GM23338 (cell line): ENCODE results near the gene RBM24.

Experiments used
- CREB1 ChIP-seq: fragments of 250-450 bp; sonication (Bioruptor Pico); IDR thresholded peaks from 2 replicates; pipeline ENCODE4 v1.5.0; 2020; ENCODE audit warnings: low read depth, mild to moderate bottlenecking, moderate library complexity
- EZH2phosphoT487 ChIP-seq: fragments of 200-600 bp; sonication (generic); IDR thresholded peaks from one replicate; pipeline ENCODE4 v1.8.1; 2018; ENCODE audit warnings: antibody characterized with exemption; ENCODE audit not compliant: unreplicated experiment
- JUNB ChIP-seq: IDR thresholded peaks from one replicate; pipeline ENCODE4 v1.6.1; 2016; ENCODE audit warnings: antibody characterized with exemption; ENCODE audit not compliant: unreplicated experiment
- TF ChIP-seq, protein P1 (sequence below), 2 experiments: fragments of 200-600 bp in 1 of 2; sonication (generic) in 1 of 2; conservative IDR thresholded peaks; 2 replicates each; pipeline versions ENCODE4 v1.5.1 to v1.6.1; 2016 to 2017; ENCODE audit warnings: antibody characterized with exemption in 2 of 2, low read depth in 2 of 2, mild to moderate bottlenecking in 2 of 2, moderate library complexity in 1 of 2
- TF ChIP-seq, protein P2 (sequence below): IDR thresholded peaks from one replicate; pipeline ENCODE4 v1.6.1; 2018; ENCODE audit warnings: antibody characterized with exemption; ENCODE audit not compliant: unreplicated experiment

DNA sequence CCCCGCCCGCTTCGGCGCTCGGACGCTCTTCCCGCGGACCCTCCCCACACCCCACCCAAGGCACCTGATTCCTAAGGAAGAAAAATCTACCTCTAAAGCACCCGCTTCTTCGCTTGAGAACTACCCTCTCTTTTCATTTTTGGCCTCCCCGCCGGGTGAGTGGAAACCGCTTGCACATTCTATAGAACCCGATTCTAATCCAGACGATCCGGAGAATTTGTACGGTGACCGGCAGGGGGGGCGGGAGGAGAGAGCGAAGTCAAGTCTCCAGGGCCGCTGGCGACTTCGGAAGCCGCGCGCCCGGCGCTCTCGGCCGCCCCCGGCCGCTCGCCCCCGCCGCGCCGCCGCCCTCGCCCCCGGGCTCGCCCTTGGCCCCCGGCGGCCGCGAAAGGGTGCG, at the start of gene RBM24:
- TF ChIP-seq JUNB (no peak), EZH2phosphoT487 (no peak), CREB1 (CRISPR knock-in tag) (no peak)
- TF ChIP-seq, protein P1, sequence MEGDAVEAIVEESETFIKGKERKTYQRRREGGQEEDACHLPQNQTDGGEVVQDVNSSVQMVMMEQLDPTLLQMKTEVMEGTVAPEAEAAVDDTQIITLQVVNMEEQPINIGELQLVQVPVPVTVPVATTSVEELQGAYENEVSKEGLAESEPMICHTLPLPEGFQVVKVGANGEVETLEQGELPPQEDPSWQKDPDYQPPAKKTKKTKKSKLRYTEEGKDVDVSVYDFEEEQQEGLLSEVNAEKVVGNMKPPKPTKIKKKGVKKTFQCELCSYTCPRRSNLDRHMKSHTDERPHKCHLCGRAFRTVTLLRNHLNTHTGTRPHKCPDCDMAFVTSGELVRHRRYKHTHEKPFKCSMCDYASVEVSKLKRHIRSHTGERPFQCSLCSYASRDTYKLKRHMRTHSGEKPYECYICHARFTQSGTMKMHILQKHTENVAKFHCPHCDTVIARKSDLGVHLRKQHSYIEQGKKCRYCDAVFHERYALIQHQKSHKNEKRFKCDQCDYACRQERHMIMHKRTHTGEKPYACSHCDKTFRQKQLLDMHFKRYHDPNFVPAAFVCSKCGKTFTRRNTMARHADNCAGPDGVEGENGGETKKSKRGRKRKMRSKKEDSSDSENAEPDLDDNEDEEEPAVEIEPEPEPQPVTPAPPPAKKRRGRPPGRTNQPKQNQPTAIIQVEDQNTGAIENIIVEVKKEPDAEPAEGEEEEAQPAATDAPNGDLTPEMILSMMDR (conservative IDR thresholded peaks at IDR 0.05; ENCODE audit: low read depth in 2 of 2), result peak; percentile 14 to 35; a peak in 2 of 4 replicates
- TF ChIP-seq, protein P2, sequence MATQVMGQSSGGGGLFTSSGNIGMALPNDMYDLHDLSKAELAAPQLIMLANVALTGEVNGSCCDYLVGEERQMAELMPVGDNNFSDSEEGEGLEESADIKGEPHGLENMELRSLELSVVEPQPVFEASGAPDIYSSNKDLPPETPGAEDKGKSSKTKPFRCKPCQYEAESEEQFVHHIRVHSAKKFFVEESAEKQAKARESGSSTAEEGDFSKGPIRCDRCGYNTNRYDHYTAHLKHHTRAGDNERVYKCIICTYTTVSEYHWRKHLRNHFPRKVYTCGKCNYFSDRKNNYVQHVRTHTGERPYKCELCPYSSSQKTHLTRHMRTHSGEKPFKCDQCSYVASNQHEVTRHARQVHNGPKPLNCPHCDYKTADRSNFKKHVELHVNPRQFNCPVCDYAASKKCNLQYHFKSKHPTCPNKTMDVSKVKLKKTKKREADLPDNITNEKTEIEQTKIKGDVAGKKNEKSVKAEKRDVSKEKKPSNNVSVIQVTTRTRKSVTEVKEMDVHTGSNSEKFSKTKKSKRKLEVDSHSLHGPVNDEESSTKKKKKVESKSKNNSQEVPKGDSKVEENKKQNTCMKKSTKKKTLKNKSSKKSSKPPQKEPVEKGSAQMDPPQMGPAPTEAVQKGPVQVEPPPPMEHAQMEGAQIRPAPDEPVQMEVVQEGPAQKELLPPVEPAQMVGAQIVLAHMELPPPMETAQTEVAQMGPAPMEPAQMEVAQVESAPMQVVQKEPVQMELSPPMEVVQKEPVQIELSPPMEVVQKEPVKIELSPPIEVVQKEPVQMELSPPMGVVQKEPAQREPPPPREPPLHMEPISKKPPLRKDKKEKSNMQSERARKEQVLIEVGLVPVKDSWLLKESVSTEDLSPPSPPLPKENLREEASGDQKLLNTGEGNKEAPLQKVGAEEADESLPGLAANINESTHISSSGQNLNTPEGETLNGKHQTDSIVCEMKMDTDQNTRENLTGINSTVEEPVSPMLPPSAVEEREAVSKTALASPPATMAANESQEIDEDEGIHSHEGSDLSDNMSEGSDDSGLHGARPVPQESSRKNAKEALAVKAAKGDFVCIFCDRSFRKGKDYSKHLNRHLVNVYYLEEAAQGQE, result no peak
